ENCODE data around the gene NOB1.

Gene NOB1

DNA sequence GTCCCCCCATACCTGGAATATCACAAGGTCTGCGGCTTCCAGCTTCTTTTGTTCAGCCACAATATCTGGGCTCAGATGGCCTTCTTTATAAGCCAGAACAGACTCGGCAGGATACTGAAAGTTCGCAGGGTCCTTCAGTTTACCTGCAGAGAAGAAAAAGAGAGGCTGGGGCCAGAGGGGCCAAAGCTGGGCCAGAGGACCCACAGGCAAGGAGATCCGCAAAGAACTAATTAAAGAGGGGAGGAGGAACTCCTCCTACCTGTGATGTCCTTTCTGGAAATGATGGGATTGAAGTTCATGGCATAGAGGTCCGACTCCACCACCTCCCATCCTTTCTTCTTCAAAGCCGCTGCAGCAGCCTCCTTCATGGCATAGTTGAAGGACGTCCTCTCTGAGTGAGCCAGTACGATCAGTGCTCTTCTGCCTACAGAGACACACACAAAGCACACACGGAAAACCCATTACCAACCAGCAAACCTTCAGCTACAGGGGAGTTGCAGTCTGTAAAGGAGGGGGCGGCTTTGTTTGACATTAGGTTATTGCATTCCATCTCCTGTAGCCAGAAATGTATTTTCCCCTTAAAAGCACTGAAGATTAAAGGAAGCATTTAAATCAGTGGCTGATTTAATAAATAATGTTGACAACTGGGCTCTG is 36.5 kb downstream of the NOB1 start:
- DNase-seq = no peak

DNA sequence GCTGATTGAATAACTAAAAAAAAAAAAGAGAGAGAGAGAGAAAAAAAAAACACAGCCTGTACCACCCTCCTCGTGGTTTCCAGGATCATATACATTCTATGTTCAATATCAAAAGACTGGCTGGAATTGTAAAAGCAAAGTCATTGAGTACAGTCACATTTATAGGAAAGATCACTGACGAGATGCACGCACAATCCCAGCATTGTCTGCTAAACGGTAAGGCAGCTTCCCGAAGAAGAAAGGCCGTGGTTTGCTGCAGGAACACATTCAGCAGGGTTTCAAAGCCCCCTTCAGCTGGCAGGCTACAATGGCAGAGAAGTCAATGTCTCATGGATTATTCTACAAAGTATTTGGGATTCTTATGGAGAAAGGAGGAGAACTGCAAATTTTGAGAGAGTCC is 37.7 kb downstream of the NOB1 start:
- DNase-seq = no peak

DNA sequence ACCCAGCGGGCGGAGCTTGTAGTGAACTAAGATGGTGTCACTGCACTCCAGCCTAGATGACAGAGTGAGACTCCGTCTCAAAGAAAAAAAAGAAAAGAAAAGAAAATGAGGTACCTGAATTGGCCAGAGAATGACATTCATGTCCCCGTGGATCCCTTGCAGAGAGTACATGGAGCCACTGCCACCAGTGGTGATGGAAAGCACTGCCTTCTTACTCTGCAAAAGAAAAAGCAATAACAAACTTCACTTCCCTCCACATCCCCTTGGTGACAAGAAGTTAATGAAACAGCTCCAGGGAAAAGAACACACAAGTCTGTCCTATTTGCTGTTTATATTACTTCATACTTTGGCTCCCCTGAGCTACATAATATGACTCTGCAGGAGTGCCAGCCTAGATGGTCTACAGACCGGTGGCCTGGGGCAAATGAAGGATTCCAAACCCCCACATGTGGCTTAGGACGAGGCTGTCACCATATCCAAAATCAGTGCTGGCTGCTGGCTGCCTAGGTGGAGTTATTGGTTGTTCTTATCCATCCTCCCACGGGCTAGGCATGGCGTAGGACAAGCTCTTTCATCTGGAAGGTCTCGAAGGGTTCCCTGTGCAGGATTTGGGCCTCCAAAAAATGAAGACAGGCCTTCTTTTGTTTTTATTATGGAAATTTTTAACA is 41.7 kb downstream of the NOB1 start:
- DNase-seq = no peak

DNA sequence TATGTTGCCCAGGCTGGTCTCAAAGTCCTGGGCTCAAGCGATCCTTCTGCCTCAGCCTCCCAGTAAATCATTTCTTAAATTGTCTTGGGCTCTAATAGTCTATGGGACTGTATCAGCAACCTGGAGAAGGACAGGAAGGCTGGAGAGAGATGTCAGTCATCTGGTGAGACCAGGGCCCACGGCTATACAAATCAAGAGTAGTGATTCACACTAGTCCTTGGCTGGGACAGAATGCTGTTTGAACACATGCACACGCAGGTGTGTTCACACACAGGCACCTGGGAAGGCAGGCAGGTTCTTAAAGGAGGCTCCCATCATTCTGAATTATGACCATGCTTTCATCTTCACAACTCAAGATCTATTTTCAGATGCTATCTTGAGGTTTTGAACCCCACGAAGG is 42.4 kb downstream of the NOB1 start:
- DNase-seq = no peak

DNA sequence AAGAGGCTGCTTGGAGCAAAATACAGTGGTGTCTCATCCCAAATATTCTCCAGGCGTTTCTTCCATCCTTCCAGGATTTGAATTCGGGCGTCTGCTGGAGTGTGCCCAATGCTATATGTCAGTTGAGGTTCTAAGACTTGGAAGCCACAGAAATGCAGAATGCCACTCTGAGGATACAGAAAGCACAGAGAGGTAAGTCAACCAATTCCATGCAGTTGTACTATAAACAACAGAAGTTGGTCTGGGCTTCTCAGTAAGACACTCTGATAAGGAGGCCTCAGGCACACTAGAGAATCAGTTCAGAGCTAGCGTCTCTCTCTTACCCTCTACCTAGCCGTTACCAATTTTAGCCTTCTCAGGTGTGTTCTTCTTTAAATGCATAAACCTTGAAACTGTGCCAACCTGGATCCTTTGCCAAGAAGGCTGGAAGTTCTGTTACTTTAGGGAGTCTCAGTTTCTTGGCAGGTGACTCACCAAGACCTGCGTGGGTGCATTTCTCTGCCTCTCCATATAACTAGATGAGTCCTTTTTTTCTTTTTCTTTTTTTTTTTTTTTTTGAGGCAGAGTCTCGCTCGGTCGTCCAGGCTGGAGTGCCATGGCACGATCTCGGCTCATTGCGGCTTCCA is 43.5 kb downstream of the NOB1 start:
- DNase-seq = no peak

DNA sequence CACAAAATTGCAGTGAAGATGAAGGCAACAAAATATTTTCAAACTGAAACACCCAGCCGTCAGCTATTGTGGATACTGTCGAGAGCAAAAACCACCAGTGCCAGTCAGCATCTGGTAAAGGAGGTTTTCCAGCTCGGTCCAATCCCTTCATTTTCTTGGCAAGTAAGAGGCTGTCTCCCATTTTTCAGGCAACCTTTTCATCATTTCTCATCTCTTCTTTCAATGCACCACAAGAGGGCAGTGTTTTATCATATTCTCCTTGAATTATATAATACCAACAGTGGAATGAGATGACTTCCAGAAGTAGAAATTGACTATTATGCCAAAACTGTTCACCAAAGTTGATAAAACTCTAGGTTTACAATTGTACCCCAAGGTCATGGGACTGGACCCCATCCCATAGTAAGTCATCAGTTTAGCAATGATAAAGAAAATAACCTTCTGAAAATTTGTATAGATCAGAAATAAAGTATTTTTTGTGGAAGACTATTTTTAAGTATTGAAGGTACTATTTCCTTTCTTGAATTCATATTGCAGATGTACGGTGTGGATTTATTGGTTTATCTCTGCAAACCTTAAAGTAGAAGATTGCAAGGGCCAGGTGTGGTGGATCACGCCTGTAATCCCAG is 45.2 kb downstream of the NOB1 start:
- peak; percentile 90 for DNase-seq

DNA sequence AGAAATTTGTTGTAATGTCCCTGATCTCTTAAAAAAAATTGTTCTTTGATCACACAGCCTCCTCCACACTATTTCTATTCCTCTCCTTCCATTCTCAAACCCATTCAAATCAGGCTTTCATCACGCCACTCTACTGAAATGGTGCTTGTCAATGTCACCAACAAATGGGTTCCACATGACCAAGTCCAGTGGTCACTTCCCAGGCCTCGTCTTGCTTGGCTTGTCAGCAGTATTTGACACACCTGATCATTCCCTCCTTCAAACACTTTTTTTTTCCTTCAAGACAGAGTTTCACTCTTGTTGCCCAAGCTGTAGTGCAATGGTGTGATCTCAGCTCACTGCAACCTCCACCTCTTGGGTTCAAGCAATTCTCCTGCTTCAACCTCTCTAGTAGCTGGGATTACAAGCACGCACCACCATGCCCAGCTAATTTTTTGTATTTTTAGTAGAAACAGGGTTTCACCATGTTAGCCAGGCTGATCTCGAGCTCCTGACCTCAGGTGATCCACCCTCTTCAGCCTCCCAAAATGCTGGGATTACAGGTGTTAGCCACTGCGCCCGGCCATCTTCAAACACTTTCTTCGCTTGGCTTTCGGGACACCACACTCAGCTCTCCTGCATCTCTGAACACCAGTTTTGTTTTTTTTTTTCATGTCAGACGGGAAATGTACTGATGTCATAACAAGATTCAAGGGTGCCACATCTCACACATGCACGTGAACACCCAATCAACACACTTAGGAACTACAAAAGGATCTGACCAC is 46.6 kb downstream of the NOB1 start:
- DNase-seq = no peak

DNA sequence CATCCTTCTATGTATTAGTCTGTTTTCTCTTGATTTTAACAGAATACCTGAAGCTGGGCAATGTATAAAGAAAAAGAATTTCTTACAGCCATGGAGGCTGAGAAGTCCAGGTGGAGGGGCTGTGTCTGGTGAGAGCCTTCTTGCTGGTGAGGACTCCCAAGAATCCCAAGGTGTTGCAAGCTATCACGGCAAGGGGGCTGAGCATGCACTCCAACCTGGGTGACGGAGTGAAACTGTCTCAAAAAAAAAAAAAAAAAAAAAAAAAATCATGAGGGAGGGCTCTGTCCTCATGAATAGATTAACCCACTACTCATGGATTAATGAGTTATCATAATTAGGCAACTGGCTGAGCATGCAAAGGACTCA is 47.8 kb downstream of the NOB1 start:
- no peak for DNase-seq

DNA sequence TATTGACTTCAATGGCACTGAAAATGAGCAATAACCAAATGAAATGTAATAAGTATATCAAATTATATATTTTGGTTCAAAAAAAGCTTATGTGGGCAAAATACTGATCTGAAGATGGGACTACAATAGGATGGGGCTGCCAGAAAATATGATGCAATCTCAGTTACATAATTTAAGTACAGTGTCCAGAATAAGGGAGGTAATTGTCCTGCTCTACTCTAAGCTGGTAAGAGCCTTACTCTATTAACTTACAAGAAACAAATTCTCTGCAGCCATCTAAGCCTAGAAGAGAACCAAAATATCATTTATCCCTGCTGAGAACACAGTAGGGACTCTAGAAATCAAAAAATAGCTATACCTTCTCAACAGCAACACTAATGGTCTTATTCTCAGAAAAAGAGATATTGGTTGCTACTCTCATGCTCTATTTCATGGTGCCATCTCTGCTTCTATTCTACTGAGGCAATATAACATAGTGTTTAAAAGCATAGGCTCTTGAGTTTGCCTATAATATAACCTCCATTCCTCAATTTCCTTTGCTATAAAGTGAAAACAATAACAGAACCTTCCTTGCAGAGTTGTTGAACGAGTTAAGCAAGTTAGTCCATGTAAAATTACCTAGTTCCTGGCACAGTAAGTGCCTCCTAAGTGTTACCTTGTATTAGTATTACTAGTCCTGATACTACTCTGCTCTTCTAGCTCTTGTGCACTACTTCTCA is 48.3 kb downstream of the NOB1 start:
- no peak for DNase-seq

DNA sequence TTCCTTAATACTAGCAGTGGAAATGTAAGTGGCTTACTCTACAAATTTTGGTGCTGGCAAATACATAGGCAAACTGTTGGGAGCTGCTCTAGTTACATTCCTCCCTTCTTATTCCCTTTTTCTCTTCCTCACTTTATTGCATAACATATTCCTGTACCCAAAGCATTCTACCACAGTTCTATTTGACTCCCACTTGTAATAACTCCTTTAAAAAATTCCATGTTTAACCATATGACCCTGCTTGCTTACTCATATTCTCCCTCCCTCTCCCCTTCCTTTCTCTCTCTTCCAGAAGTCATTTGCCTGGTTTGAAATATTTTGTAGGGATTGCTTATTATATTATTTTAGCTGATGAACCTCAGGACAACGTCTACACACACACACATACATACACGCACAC is 51.1 kb downstream of the NOB1 start:
- DNase-seq = no peak

DNA sequence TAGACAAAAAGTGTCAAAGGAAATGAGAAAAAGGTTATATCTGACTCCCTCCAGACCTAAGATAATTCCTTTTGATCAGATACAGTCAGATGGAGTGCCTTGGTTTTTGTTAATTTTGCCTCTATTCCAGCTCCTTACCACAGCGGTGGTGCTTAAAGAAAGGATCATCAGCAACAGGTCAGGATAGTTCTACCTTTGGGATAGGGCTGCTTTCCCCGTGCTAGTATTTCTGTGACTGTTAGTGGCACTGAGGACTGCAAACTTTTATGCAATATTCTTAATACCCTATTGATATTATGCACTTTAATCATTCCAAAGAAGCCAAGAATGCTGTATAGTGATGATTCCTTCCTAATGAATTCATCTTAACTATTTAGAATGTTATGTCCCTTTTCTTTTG is 52.9 kb downstream of the NOB1 start:
- no peak for DNase-seq

DNA sequence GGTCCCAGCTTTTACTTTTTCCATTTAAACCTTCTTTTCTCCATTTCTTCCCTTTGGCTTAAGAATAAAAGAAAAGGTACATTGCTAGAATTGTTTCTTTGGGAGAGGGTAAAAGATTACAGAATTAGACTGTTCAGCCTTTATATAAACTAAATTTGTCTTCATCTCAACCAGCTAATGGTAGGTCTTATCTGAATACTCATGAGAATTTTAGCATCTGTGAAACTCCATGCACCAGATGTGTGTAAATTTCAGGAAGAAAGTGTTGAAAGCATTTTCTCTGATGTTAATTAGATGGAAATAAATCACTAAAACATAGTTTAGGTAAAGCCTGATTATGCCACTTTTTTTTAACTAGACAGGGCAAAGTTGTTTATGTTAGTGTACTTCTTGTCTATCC is 53.3 kb downstream of the NOB1 start:
- no peak for DNase-seq

DNA sequence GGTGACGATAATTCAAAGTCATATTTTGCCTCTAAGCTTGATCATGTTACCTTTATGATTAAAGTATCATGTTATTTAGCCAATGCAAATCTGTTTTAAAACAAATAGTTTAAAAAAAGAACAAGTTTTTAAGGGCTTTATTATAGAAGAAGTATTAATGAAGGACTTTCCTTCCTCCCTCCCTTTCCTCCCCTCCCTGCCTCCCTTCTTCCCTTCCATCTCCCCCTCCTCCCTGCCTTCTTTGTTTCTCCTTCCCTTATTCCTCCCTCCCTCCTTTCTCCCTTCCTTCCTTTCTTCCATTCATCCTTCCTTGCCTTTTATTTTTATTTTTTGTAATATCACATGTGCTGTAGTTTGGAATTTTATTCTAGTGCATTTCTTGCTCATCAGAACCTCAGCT is 54.8 kb downstream of the NOB1 start:
- DNase-seq = no peak

DNA sequence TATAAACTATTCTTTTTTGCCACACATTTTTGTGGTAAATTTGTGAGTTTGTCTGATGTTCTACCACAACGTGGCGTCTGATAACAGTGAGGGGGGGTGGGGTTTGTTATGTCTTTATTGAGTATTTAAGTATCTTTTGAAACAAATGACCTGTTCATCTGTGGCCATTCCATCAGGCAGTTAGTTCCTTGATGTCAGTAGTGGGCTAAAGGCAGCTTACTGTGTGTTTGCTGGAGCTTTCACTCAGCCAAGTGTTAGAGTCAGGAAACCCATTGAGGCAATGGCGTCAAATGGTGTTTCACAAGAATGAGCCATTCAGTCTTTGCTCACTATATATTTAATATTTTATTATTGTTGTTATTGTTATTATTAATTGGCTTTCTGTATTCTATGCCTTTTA is 56.3 kb downstream of the NOB1 start:
- peak; percentile 36 for DNase-seq

DNA sequence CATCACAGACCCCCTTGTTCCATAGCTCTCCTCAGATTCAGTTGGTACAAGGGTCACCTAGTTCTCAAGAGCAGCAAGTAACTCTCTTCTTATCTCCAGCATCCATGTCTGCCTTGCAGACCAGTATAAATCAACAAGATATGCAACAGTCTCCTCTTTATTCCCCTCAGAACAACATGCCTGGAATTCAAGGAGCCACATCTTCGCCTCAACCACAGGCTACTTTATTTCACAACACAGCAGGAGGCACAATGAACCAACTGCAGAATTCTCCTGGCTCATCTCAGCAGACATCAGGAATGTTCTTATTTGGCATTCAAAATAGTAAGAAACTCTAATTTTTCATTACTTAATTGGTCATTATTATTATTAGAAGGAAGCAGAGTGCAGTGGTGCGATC is 60.8 kb downstream of the NOB1 start:
- DNase-seq = no peak

DNA sequence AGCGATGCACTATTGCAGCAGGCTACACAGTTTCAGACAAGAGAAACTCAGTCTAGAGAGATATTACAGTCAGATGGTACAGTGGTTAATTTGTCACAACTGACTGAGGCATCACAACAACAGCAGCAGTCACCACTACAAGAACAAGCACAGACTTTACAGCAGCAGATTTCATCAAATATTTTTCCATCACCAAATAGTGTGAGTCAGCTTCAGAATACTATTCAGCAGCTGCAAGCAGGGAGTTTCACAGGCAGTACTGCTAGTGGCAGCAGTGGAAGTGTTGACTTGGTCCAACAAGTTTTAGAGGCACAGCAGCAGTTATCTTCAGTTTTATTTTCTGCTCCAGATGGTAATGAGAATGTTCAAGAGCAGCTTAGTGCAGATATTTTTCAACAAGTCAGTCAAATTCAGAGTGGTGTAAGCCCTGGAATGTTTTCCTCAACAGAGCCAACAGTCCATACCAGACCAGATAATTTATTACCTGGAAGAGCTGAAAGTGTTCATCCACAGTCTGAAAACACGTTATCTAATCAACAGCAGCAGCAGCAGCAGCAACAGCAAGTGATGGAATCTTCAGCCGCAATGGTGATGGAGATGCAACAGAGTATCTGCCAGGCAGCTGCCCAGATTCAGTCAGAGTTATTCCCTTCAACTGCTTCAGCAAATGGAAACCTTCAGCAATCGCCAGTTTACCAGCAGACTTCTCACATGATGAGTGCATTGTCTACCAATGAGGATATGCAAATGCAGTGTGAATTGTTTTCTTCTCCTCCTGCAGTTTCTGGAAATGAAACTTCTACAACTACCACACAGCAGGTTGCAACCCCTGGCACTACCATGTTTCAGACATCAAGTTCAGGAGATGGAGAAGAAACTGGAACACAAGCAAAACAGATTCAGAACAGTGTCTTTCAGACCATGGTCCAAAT is 62.5 kb downstream of the NOB1 start:
- DNase-seq = no peak

Data from hematopoietic multipotent progenitor cell treated with erythropoietin and hydrocortisone succinate and interleukin-3 and kit ligand, for 4 days (in vitro differentiated cells).